GM12865 (cell line): ENCODE data around the gene INAVA.

Experiments
- DNase-seq: peaks from one replicate; pipeline ENCODE4 v3.0.0; 2010; ENCODE audit warnings: low read depth
- H3K4me3 ChIP-seq: 2 replicates; pipeline ENCODE4 v1.5.1; 2011; ENCODE audit warnings: mild to moderate bottlenecking, low read depth, low read length, control low read depth
- CTCF ChIP-seq: IDR thresholded peaks from 2 replicates; pipeline ENCODE4 v1.5.1; 2011; ENCODE audit warnings: low read length, control low read depth, low read depth, inconsistent platforms; ENCODE audit not compliant: insufficient read depth; ENCODE audit errors: missing control alignments

Gene INAVA

GRCh38 chr1:200900877-200901276 lies 6.2 kb downstream of the INAVA start:
- no peak for DNase-seq
- H3K4me3 ChIP-seq = no peak overlapping the region
- no peak for TF ChIP-seq CTCF

- H3K4me3 ChIP-seq = no peak overlapping the region
- DNase-seq = no peak
- TF ChIP-seq CTCF = no peak
Measured at GRCh38 chr1:200901350-200901749, 6.7 kb downstream of the INAVA start.

GRCh38 chr1:200901796-200902444 lies 7.2 kb downstream of the INAVA start:
- DNase-seq = no peak

GRCh38 chr1:200903793-200904192 lies 9.1 kb downstream of the INAVA start:
- H3K4me3 ChIP-seq = no peak overlapping the region
- TF ChIP-seq CTCF = no peak
- DNase-seq = no peak

More at GRCh38 chr1:200901796-200902444, 7.2 kb downstream of the INAVA start:
- no peak for TF ChIP-seq CTCF
- no peak overlapping the region for H3K4me3 ChIP-seq

- no peak overlapping the region for H3K4me3 ChIP-seq
- DNase-seq = no peak
Measured at GRCh38 chr1:200904772-200905171, 10.1 kb downstream of the INAVA start.

GRCh38 chr1:200905411-200906052 lies 10.8 kb downstream of the INAVA start:
- TF ChIP-seq CTCF = no peak
- H3K4me3 ChIP-seq = no peak overlapping the region
- DNase-seq = peak; percentile 74

More at GRCh38 chr1:200904772-200905171, 10.1 kb downstream of the INAVA start:
- TF ChIP-seq CTCF = no peak

- no peak overlapping the region for H3K4me3 ChIP-seq
- DNase-seq = no peak
- TF ChIP-seq CTCF = no peak
Measured at GRCh38 chr1:200906491-200906890, 11.8 kb downstream of the INAVA start.
